Measurements from ENCODE around the gene RAET1G.

GRCh38 chr6:149877659-149878058 is 45.3 kb downstream of the RAET1G start:
- TF ChIP-seq CTCF (IDR thresholded peaks at IDR 0.05), result no peak
- no peak for TF ChIP-seq EZH2 (IDR thresholded peaks at IDR 0.05; ENCODE audit: borderline replicate concordance, insufficient read depth, low read depth, low read length, poor library complexity, severe bottlenecking)

All from B cell (primary cell).